Upper lobe of right lung (tissue), 1 donor: Measurements from ENCODE around the gene SPINK5. TPM values are rescaled to one million over a fixed set of nuclear protein-coding genes. Genes with fewer than 3 reads are reported as not detected.
"Not testable (repeated sequence)": the region's sequence is repeated elsewhere in the genome, so short reads cannot be mapped to it uniquely, and the experiment has no call there.

Experiments
- ATAC-seq: fragments of 200-7000 bp; cut with Tn5 transposase; one replicate; pipeline ENCODE4 v1.9.1; 2020; ENCODE audit warnings: mild to moderate bottlenecking, moderate library complexity
- DNase-seq: peaks from one replicate; pipeline ENCODE4 v3.0.0-alpha.2; 2020
- H3K27ac ChIP-seq: fragments of 200-600 bp; one replicate; pipeline ENCODE4 v1.8.0; 2022
- H3K27me3 ChIP-seq: fragments of 200-600 bp; one replicate; pipeline ENCODE4 v1.8.0; 2022; ENCODE audit warnings: mild to moderate bottlenecking
- H3K36me3 ChIP-seq: fragments of 200-600 bp; one replicate; pipeline ENCODE4 v1.8.0; 2022
- H3K4me1 ChIP-seq: fragments of 200-600 bp; one replicate; pipeline ENCODE4 v1.8.0; 2022
- H3K4me3 ChIP-seq: fragments of 200-600 bp; one replicate; pipeline ENCODE4 v1.8.0; 2022; ENCODE audit warnings: mild to moderate bottlenecking
- H3K9me3 ChIP-seq: fragments of 200-600 bp; one replicate; pipeline ENCODE4 v1.8.0; 2022
- CTCF ChIP-seq: fragments of 200-600 bp; IDR thresholded peaks from one replicate; pipeline ENCODE4 v1.8.0; 2022; ENCODE audit warnings: antibody characterized with exemption
- intact Hi-C: fragments of 100-400 bp; cut with DNase I; formaldehyde crosslinking; loops from one replicate; pipeline ENCODE4 v1.11.0; 2022
- total RNA-seq: library from RNA; stranded (reverse); fragmentation: NEBNext Ultra II Directional; extraction: Animal tissue kit (Norgen Biotek cat#: 25700); gene quantifications from one replicate; pipeline ENCODE4 v1.2.1, GENCODE V29; 2021
- donor health status: DM: no; HTN: yes; CAD: no; lungs with severe emphysema.

The SPINK5 gene
- total RNA-seq, 1 donor from 2014 or later: 3.2 TPM

GRCh38 chr5:148033134-148033533 lies 30.6 kb upstream of the SPINK5 start:
- no peak overlapping the region for H3K4me3 ChIP-seq
- H3K36me3 ChIP-seq: no peaks in the 10 kb centered on the region
- H3K4me1 ChIP-seq: no peaks in the 10 kb centered on the region
- ATAC-seq (no peak), DNase-seq (no peak)
- H3K27me3 ChIP-seq: no peaks in the 10 kb centered on the region
- no peak for TF ChIP-seq CTCF
- intact Hi-C loops: no loop called here
- no peak overlapping the region for H3K27ac ChIP-seq
- no peaks in the 10 kb centered on the region for H3K9me3 ChIP-seq

DNA sequence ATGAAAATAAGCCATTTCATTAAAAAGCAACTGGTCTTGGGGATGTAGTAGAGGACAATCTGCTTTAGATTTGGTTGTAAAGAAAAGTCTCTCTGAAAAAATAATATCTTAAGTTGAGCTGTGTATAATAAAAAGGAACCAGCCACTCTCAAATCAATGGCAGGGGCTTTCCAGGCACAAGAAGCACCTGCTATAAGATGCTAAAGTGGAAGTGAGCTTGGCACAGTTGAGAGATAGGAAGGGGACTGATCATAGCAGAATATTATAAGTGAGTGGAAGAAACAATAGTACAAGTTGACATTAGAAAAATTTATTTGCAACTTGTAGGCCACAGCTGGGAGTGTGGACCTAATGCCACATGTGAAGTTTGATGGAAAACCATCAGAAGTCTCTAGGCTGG lies 28.1 kb upstream of the SPINK5 start:
- no peak for TF ChIP-seq CTCF
- no peak overlapping the region for H3K4me3 ChIP-seq
- no peaks in the 10 kb centered on the region for H3K9me3 ChIP-seq
- ATAC-seq: no peak
- intact Hi-C loops: no loop called here
- H3K36me3 ChIP-seq: no peaks in the 10 kb centered on the region
- no peak for DNase-seq
- no peaks in the 10 kb centered on the region for H3K4me1 ChIP-seq
- H3K27ac ChIP-seq: no peak overlapping the region
- H3K27me3 ChIP-seq: no peaks in the 10 kb centered on the region

- Histone ChIP-seq H3K4me1 (no peaks in the 10 kb centered on the region), H3K27me3 (no peaks in the 10 kb centered on the region), H3K27ac (no peak overlapping the region), H3K4me3 (no peak overlapping the region), H3K36me3 (no peaks in the 10 kb centered on the region), H3K9me3 (no peaks in the 10 kb centered on the region)
- DNase-seq (no peak), ATAC-seq (no peak)
- intact Hi-C loops: no loop called here
- no peak for TF ChIP-seq CTCF
Measured at GRCh38 chr5:148042881-148043280, 20.9 kb upstream of the SPINK5 start.

GRCh38 chr5:148043705-148044104 lies 20.1 kb upstream of the SPINK5 start:
- no peaks in the 10 kb centered on the region for H3K27me3 ChIP-seq
- DNase-seq (no peak), ATAC-seq (no peak)
- H3K36me3 ChIP-seq: no peaks in the 10 kb centered on the region
- no peak overlapping the region for H3K4me3 ChIP-seq
- H3K27ac ChIP-seq: no peak overlapping the region
- TF ChIP-seq CTCF: no peak
- no peaks in the 10 kb centered on the region for H3K4me1 ChIP-seq
- H3K9me3 ChIP-seq: no peaks in the 10 kb centered on the region
- intact Hi-C loops: no loop called here

GRCh38 chr5:148055160-148055559 lies 8.6 kb upstream of the SPINK5 start:
- H3K9me3 ChIP-seq, H3K27me3 ChIP-seq, H3K36me3 ChIP-seq, ATAC-seq, H3K27ac ChIP-seq, H3K4me1 ChIP-seq, H3K4me3 ChIP-seq, intact Hi-C loops, DNase-seq: not testable (repeated sequence)

- DNase-seq: no peak
- Histone ChIP-seq H3K27me3 (no peaks in the 10 kb centered on the region), H3K4me1 (no peaks in the 10 kb centered on the region), H3K4me3 (no peak overlapping the region), H3K27ac (no peak overlapping the region), H3K36me3 (no peaks in the 10 kb centered on the region), H3K9me3 (peaks cover 2% of the 10 kb centered on the region)
- intact Hi-C loops: no loop called here
- no peak for ATAC-seq
- TF ChIP-seq CTCF: no peak
Measured at GRCh38 chr5:148060309-148060708, 3.5 kb upstream of the SPINK5 start.
